ENCODE measurements around the gene DDX17.
"Not testable (repeated sequence)": the region's sequence is repeated elsewhere in the genome, so short reads cannot be mapped to it uniquely, and the experiment has no call there.

Gene DDX17

DNA sequence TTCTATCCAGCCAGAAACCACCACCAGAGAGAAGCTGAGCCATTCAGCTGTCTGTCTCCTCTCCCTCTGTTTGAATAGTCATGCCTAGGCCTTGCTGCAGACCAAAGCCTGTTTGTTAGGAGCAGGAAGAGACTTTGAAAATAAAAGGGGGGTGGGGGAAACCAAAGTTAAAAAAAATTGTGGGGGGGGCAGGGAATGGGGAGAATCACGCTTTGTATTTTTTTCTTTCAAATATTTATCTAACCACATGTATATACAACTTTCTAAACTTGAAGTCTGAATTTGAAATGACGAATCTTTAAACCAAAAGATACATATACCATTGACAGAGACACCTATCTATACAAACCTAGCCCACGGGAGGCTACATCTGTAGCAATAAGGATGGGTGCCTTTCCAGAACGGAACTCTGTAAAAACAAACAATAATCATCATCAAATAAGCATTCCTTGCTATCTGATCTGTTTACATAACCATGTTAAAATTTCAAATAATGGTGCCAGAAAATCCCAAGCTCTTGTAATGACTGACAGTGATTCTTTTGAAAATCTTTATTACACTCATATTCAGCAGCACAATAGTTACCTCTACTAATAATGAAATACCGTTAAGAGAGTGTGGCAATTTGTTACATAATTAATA, 14.3 kb downstream of the DDX17 start:
- DNase-seq = no peak

DNA sequence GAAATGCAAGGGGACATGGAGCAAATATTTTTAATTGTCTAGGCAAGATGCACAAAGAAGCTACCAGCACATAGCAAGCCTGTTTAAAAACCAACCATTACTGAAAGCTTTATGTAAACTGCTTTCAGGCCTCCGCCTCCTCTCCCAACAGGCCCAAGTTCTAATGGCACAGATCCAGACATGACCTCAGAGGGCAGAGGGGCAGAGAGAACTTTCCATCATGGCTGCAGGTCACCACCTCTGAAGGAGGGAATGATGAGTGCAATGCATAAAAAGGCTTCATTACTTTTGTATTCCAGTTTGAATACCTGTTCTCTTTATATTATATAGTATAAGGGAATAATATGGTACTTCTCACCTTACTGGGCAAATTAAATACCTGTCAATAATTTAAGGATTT, 15.2 kb downstream of the DDX17 start:
- no peak for DNase-seq

DNA sequence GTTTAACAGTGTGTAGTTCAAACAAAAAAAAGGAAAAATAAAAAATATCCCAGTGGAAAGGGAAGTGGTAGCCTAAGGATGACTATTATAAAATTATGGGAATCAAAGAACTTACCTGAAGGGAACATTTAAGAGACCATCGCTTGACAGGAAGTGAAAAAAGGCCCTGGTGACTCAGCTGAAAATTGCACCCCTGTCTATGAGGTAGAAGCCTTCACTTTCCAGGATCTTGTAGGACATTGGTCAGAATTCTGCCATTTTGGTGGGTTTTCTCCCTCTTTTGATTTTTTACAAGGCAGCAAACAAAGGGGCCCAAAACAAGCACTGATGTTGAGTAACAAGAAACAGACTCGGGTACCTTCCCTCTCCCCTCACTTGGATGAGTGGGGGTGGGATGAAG, 15.6 kb downstream of the DDX17 start:
- DNase-seq = no peak

DNA sequence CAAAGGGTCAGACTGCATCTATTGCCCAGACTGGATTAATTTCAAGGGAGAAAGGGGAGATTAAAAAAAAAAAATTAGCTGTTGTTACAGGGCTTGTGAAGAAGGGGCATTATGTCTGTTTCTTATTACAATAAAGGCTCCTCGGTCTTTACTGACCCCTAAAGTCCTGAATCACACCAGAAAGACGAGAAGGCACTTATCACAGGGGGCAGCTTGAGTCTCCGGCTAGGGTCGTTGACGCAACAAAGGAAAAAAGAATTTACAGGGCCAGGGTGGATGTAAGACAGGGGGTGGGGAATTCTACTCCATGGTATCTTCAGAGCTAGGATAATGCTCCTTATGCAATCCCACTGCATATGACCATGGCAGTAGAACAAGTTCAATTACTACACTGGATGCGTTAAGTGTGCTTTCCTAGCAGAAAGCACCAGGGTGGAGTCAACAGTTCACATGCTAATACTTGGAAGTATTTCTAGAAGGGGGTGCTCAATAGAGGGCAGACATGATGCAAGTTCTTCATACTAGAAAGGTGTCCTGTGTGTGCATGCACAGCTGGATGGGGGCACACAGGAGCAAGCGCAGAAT, 16.5 kb downstream of the DDX17 start:
- no peak for DNase-seq

DNA sequence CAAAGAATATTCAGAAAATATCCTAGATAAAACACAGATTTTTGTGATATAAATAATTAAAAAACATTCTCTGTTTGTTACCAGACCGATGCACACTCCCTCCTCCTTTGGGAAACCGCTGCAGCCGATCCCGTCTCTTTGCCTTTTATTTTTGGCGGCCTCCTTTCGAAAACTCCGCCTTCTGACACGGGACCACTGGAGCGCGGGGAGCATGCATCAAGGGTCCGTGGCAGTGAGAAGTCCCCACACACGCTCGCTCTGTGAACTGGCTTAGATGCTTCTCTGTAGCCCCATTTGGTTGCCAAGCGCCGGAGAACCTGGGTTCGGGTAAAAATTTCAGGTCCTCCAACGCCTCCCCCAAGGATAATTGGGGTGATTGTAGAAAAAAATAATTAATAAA, 17.0 kb downstream of the DDX17 start:
- no peak for DNase-seq

DNA sequence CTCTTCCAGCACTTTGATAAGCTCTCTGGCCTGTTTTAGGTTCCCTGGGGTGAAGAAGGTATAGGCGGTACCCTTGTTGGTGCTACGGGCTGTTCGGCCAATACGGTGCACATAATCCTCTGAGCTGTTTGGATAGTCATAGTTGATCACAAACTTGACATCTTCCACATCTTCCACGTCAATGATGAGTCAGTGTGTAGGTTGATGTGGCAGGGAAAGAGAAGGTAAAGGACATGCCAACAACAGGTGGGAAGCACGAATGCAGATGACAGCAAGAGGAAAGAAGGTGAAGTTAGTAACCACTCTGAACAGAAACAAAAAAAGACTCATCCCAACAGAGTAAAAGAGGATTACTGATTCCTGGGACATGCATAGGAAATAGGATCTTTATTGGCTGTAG, 18.2 kb downstream of the DDX17 start:
- DNase-seq = no peak

DNA sequence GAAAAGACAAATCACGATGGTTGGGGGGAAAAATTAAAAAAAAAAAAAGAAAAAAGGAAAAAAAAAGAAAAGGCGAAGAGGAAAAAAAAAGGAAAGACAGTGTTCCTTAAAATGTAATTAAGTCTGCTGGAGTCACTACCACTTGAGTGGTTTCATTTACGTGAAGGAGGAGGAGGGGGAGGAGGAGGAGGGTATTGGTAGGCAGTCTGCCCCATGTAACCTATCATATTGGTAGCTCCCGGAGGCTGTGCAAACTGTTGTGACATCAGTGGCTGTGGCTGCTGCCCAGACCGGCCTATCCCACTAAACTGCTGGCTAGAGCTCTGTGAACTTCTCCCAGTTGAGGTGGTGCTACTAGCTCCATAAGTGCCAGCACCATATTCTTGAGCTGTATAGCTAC, 20.3 kb downstream of the DDX17 start:
- no peak for DNase-seq

DNA sequence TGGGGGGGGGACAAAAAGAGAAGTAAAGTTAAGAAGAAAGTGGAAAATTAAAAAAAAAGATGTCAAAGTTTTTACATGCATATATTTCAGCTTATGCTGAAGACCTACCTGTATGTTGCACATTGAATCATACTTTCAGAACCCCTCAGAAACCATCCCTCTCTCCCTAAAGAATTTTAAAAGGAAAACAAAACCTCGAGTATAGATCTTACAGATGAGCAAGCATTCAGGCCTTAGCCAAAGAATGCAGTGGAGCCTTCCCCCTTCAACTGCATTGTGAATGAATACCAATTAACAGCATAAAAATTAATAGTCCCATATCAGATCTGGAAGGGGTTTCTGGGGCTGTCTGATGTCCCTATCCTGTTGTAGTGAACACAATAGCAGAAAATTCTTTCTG, 21.9 kb downstream of the DDX17 start:
- DNase-seq = no peak

DNA sequence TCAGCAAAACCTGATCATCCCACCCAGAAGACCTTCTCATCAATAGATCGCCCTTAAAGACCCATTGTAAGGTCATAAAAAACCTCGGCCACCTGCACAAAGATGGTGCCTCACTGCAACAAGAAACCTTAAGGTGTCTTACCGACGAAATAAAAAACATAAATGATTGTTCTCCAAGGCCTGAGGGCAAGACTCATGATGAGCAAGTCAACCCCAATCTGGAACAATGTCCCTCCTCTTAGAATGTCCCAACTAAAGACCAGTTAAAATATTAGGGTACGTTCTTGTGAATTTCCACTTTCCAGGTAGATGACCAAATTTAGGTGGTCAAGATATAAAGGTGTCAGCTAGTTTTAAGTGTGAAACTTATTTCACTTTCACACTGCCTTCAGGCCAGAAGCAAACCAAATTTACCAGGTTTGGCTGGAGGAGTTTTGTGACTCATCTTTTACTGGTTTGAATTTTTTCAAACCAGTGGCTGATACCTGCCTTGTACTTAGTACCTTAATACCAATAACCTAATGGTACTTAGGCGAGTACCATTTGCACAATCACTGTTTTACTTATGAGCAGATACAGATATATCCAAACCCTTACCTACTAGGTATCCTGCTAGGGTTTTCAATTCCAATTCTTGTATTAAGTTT, 23.3 kb downstream of the DDX17 start:
- no peak for DNase-seq

DNA sequence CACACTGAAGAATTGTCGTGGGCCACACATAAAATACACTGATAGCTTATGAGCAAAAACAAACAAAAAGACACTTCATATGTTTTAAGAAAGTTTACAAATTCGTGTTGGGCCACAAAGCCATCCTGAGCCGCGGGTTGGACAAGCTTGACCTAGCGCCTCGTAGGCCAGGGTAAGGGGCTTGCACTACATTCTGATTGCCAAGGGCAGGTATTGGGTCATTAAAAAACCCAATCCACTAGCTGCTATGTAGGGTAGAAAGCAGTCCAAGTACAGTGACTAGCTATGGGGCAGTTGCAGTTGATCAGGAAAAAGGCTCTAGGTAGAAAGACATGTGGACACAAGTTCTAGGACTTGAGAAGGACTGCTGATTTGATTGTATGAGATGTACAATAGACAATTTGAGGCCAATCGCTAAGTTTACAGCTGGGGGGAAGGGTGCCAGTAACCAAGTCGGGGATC, 24.2 kb downstream of the DDX17 start:
- no peak for DNase-seq

DNA sequence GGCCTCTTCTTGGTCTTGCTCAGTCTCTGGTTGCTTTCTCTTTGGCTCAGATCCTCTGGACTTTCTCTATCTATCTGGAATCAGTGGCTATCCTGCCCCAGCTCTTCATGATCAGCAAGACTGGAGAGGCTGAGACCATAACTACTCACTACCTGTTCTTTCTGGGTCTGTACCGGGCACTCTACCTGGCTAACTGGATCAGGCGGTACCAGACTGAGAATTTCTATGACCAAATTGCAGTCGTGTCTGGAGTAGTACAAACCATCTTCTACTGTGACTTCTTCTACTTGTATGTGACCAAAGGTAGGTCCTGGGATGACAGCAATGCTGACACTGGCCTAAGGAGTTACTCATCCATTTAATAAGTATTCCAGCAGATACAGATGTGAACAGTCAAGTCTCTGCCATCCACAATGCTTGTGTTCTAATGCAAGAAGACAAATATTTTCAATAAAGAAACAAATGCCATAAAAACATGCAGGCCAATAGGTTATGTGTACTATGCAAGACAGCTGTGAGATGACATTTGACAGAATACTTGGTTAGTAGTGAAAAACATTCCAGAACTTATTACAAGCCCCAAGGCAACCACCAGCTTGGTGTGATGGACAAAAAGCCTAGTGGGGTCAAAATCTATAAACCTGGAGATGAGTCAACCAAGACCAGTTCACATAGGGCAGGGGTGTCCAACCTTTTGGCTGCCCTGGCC, 24.8 kb downstream of the DDX17 start:
- DNase-seq = no peak

DNA sequence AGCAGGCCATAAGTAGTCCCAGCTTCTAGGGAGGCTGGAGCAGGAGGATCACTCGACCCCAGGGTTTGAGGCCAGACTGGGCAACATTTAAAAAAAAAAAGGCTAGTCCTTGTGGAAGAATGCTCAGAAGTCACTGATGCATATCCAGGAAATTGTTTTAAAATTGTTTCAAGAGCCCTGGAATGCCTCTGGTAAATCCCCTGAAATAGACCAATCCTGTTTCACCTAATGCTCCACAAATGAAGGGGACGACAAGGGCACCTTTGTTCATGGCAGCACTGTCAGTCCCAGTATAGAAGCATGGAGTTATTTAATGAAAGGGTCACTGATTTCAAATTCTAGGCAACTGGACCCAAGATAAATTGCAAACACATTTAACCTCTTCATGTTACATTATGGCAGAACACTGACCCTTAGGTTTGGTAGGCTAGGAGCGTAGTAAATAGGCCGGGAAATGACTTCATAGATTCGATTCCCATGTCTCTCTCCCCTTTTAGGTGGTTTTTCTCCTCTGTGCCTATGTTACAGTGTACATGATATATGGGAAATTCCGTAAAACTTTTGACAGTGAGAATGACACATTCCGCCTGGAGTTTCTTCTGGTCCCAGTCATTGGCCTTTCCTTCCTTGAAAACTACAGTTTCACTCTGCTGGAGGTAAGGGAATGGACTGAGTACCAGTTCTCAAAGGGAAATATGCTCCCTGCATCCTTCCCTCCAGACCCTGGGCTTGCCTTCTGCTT, 26.8 kb downstream of the DDX17 start:
- no peak for DNase-seq

DNA sequence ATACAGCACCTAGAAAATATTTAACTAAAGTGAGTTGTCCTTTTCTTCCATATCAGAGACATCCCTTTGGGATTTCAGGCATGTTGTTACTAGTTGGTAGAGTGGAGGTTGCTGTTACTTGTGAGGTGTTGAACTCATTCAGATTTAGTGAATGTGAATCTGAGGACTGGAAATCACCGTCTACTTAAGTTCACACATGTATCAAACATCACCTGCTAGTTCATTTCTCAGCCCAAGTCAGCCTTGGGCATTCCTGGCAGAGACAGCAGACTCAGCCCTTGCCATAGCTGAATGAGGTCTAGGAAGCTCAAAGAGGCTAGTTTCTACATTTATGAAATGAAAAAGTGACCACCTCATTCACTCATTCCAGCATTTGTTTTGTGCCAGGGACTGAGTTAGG, 28.5 kb downstream of the DDX17 start:
- DNase-seq = no peak

DNA sequence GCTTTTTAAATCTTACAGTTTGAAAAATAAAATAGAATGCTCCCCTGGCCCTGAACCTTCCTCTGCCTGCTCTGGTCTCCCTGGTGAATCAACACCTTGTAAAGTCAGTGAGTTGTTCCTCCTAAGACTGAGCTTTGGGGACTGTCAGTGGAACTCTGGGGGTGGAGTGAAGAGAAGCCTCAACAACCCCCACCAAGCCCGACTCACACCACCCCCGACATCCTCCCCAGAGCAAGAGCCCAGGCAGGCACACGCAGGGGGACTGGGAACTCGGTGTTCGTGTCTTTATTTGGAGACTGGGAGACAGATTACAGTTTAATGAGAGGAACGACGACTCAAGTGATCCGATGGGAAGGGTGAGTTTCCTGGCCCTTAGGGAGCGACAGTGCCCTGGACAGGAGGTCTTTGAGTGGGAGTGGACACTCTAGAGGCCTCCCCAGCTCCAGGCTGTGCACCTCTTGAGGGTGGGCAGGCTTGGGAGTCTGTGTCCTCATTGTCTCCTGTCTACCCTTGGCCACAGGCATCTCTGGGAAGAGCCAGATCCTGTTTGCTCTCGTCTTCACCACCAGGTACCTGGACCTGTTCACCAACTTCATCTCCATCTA, 32.0 kb downstream of the DDX17 start:
- no peak for DNase-seq

DNA sequence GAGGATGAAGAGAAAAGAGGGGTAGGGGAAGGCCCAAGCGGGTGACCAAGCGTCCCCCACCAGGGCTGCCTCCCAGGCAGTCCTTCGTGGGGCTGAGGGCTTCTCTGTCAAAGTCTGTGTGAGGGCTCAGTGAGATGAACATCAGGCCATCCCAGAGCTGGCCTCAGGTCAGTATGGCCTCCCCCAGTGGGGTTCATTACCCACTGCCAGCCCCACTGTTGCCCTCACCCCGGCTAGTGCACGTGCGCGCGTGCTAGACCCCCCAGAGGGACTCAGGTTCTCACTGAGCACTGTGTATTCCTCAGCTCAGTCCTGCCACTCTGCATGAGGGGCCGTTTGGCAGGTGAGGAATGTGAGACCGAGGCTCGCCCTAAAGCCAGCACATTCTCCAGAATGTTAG, 34.9 kb downstream of the DDX17 start:
- no peak for DNase-seq

DNA sequence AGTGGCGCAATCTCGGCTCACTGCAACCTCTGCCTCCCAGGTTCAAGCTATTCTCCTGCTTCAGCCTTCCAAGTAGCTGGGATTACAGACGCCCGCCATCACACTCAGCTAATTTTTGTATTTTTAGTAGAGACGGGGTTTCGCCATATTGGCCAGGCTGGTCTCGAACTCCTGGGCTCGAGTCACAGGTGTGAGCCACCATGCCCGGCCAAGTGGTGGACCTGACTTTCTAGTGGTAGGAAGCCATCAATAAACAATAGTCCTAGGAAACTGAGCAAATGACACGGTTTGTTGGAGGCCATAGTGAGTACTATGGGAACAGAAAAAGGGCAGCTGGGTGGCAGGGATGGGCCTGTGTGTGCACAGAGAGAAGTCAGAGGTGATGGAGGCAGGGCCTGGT, 35.9 kb downstream of the DDX17 start:
- DNase-seq = not testable (repeated sequence)

DNA sequence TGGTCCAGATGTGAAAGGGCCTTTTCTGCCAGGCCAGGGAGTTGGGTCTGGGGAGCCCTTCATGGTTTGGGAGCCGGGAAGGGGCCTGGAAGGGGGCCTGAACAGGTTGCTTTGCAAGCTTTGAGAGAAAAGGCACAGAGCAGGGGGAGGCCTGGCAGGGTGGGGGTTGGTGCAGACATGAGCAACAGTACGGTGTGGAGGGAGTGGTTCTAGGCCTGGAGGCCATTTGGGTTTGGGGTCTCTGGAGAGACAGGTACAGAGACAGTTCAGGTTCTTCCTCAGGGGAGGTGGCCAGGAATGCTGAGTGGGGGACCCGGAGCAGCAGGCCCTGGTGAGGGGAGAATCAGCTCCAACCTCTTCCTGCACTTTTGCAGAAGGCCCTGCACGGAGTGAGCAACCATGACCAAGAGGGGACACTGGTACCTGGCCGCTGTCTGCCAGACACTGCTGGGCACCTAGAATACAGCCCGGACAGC, 36.8 kb downstream of the DDX17 start:
- DNase-seq = no peak

DNA sequence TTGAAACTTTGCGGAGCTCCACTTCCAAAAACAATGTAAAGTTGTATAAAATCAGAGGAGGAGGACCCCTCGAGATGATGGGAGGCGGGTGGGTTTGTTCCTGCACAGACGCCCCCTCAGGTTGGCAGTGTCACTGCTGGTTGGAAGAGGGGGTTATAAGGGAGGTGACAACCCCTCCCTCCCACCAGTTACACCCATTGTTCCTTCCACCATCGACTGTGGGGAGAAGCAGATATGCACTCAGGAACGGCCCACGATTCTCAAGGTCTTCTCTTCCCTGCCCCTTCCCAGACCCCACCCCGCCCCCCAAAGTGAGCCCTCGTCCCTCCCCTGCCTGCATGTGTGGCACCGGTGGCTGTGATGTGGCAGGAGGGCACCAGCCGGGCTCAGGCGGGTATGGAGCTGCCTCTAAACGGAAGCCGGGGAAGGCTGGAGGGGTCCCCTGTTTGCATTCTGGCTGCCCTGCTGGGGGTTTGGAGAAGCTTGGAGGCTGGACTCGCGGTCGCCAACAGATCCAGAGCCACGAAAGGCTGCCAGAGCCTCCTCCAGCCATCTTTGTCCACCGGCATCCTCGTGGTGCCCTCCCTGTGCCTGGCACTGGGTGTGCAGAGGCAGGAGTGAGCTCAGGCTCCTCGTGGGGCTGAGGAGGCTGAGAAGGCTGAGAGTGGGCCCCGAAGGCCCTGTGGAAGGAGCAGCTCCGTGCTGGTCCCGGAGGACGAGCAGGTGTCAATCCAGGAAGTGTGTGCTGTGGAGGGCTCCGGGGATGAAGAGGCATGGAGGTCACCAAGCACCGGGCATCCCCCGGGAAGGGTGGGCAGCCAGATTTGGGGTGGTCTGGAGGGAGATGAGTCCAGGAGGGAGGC, 37.4 kb downstream of the DDX17 start:
- no peak for DNase-seq

DNA sequence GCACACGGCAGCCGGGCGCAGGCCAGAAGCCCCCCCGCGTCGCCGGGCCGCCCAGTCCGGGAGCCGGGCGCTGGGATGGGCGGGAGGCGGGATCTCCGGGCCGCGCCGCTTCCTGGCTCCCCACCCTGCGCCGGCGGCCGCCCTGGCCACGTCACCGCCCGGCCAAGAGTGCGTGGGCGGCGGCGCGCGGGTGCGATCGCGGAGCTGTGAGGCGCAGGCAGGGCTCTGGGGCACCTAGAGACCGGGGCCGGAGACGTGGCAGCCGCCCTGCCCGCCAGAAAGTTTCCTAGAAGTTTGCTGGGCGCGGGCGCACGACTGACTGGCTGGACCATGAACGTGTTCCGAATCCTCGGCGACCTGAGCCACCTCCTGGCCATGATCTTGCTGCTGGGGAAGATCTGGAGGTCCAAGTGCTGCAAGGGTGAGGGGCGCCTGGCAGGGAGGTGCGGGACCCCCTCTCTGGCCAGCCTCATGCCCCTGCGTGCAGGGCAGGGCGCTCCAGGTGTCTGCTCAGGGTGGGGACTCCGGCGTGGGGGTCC, 38.1 kb downstream of the DDX17 start, which contains the start of gene KDELR3:
Gene KDELR3 (plus strand): TSS at position 193 of the 539 bp plus-strand sequence. CDS start 138 bp downstream, at position 331.
- DNase-seq = peak; percentile 52

DNA sequence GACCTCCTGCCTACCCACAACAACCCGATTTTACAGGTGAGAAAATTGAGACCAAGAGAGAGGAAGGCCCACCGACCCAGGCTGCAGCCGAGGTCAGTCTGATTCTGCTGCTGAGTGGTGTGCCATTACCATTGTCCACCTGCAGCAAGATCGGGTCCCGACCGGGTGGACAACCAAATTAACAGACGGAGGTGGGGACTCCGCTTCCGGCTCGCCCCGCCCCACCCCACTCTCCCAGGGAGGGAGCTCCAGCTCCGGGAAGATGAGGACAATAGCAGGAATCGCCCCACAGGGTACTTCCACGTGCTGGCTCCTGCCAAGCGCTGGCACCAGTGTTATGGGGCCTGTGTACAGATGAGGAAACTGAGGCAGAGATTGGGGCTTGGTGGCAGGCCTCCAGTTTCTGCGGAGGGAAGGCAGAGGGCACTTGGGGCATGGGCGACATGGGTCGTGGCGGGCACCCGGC, 38.6 kb downstream of the DDX17 start:
- no peak for DNase-seq
